HG02642 (cell line): ENCODE measurements around the gene NR1H2.
"Not testable (repeated sequence)": the region's sequence is repeated elsewhere in the genome, so short reads cannot be mapped to it uniquely, and the experiment has no call there.

Source experiments
- ATAC-seq: cut with Tn5 transposase; IDR thresholded peaks from one replicate; pipeline ENCODE4 v1.9.1; 2021; ENCODE audit warnings: mild to moderate bottlenecking; ENCODE audit not compliant: unreplicated experiment, poor library complexity

The NR1H2 gene

GRCh38 chr19:50376166-50377050, at the start of gene NR1H2:
TSS of gene NR1H2 (plus strand) at chr19:50376457. CDS start at chr19:50377606, 1,149 bp downstream.
- ATAC-seq: peak; percentile 85

DNA sequence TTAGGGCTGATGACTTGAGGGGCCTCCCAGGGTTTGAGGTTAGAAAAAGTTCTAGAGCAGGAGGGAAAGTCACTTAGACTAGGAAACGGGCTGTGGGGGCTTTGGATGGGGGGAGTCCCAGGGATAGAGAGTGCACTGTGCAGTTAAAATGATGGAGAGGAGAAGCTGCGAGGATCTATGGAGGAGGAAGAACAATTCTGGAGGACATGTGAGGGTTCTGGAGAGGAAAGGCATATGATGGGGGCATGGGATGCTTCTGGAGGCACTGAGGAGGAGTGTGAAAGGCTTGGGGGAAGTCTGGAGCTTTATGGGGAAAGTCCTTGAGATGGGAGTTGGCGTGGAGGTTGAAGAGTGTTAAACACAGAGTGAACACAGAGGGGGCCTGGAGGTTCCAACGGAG, 49.2 kb upstream of the NR1H2 start:
- ATAC-seq: no peak

GRCh38 chr19:50327461-50328223, 48.6 kb upstream of the NR1H2 start:
- ATAC-seq: no peak

GRCh38 chr19:50328224-50328872, 47.9 kb upstream of the NR1H2 start:
- ATAC-seq: no peak

GRCh38 chr19:50328873-50329145, 47.4 kb upstream of the NR1H2 start:
- peak; percentile 18 for ATAC-seq

DNA sequence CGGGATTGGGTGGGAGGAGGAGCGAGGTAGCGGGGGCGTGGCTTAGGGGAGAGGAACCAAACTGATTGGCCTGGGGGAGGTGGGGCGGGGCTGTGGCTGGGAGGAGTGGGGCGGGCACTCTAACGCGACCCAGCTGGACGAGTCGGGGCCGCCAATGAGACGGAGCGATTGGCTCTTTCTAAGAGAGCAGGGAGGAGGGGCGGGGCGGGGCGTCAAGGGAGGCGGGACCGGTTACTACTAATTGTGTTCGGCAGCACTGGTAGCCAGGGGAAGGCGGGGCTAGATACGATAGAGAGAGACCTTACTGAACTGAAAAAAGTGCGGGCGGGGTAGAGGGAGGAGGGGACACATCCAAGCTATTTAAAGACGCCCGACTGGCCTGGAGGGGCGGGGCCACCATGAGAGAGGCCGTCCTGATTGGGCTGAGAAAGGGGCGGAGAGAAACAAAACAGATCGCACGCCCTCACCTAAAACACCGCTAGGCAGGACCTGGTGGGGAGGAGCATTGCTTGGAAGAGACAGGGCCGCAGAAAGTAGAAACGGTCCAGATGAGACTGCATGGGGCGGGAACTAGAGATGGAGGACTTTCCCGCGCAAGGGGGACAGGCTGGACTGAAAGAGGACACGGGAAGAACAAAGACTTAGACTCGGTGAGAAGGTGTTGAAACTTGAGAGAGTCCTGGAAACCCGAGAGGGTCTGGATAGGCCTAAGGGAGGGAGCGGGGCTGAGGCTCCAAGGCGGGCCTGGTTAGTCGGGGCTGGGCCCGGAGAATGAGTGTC, 46.9 kb upstream of the NR1H2 start, which contains the start of gene KCNC3:
TSS of gene KCNC3 (minus strand) at position 232 of the 780 bp plus-strand sequence. CDS start 295 bp downstream, outside the sequence.
- peak; percentile 49 for ATAC-seq

DNA sequence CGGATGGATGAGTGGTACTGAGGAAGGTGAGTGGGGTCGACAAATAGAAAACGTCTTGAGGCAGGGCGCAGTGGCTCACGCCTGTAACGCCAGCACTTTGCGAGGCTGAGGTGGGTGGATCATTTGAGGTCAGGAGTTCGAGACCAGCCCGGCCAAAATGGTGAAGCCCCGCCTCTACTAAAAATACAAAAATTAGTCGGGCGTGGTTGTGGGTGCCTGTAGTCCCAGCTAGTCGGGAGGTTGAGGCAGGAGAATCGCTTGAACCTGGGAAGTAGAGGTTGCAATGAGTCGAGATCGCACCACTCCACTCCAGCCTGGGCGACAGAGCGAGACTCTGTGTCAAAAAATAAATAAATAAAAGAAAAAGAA, 46.3 kb upstream of the NR1H2 start:
- ATAC-seq: not testable (repeated sequence)

DNA sequence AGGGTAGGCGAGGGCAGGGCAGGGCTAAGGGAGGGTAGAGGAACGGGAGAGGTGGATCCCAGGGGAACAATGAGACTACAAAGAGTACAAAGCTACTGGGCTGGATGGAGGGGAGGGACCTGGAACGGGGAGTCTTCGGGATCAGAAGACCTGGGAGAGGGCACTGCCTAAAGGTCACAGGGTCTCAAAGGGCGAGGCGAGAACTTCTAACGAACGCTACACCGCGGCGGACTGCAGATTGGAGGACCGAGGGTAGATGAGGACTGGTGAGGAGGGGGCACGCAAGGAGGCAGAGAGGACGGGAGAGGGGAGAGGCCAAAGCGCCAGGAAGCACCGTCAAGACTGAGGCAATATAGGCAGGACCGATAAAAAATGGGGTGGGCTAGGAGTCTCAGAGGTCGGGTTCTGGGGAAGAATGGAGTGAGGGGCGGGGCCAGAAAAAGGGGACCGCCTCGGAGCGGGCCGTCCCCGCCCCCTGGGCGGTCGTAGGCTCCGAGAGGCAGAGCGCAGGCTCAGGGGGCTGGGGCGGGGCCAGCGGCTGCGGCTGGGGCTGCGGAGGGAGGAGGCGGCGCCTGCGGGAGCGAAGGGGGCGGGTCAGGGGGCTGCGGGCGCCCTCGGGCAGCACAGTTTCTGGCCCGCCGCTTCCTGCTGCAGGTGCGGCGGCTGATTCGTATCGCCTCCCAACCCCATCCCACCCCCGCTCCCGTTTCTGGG, 45.7 kb upstream of the NR1H2 start:
- peak; percentile 37 for ATAC-seq

DNA sequence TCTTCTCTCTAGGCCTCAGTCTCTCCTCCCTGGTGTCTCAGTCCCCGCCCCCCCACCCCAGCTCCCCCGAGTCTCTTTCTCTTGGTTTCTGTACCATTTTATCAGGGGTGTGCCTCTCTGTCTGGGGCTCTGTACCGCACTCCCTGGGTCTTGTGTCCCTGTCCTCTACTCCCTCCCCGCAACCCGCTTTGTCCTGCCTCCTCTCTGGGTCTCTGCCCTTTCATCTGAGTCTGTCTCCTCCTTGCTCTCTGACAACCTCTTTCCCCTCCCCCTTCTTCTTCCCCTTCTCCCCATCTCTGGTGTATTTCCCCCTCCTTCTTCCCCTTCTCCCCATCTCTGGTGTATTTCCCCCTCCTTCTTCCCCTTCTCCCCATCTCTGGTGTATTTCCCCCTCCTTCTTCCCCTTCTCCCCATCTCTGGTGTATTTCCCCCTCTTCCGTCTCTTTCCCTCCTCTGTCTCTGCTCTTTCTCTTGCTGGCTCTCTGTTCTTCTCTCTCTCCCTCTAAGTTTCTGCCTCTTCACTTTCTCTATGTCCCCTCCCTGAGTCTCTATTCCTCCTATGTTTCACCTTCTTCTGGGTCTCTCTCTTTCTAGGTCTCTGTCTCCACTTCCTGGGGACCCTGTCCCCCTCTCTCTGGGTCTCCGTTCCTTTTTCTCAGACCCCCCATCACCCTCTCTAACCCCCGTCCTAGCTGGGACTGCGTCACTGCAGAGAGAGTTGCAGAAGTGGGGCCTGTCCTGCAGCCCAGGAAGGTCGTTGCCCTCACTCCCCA, 44.9 kb upstream of the NR1H2 start:
- ATAC-seq: no peak

GRCh38 chr19:50331994-50332243, 44.3 kb upstream of the NR1H2 start:
- no peak for ATAC-seq

- ATAC-seq: no peak
Measured at GRCh38 chr19:50332244-50333038, 43.8 kb upstream of the NR1H2 start.

DNA sequence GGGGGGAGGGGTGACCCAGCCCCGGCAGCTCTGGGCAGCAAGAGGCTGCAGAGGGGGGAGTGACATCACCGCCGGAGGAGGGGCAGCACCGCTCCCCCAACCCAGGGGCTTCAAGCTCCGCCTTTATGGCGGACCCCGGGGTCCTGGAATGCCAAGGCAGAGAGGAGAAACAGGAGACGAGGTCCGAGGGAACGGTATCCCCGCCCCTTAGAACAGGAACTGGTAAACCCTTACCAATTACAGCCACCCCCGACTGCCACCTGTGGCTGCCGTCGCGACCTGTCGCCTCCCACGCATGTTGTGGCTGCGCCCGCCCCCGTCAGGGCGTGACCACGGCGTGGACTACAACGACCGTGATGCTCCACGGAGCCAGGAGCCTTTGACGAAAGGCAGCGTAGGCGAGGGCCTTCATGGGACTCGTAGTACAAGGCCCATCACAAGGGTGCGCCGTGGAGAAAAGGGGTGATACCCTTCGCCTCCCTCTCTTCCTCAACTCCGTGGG, 43.0 kb upstream of the NR1H2 start:
- ATAC-seq: peak; percentile 47

GRCh38 chr19:50333737-50334617, 42.3 kb upstream of the NR1H2 start:
- peak; percentile 27 for ATAC-seq

DNA sequence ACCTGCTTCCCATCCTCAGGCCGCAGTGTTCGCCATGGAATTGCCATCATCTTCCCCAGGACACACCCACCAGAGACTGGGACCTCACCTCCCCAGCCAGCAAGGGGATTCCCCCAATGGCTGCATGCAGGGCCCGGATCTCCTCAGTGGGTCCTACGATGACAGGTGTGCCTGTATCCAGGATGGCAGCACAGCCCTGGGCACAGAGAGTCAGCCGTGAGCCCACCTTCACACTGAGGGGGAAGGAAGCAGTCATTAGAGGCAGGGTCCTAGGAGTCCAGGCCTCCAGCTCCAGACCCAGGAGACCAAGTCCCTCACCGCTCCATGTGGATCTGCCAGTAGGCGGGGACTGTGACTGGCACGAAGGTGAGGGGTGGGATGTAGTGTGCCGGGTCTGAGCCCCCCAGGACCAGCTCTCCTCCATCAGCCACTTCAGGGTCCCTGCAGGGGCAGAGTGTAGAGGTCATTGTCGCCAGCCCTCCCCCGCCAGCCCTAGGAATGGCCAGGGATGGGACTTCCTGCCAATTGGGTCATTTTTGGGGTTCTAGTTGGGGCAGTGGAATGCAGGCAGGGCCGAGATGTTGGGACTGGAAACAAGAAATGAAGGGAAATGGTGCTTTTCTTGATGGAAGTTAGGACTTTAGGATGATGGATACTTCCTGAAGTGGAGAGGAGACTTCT, 41.4 kb upstream of the NR1H2 start:
- no peak for ATAC-seq

GRCh38 chr19:50337031-50337430, 39.2 kb upstream of the NR1H2 start:
- not testable (repeated sequence) for ATAC-seq

DNA sequence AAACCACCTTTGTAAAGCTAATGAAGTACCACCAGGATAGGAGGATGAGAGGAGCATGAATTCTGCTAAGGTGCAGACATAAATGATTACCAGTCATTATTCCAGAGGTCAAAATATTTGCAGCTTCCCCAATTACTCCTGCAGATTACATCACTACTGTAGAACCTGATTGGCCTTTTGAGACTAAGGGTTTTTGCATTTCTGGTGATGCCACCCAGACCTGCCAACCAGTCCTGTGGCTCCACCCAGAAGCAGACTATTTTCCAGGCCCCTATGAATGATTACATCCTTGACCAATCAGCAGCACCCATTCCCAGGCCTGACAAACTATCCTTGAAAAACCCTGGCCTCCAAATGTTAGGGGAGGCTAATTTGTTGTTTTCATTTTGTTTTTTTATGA, 35.9 kb upstream of the NR1H2 start:
- ATAC-seq: no peak

DNA sequence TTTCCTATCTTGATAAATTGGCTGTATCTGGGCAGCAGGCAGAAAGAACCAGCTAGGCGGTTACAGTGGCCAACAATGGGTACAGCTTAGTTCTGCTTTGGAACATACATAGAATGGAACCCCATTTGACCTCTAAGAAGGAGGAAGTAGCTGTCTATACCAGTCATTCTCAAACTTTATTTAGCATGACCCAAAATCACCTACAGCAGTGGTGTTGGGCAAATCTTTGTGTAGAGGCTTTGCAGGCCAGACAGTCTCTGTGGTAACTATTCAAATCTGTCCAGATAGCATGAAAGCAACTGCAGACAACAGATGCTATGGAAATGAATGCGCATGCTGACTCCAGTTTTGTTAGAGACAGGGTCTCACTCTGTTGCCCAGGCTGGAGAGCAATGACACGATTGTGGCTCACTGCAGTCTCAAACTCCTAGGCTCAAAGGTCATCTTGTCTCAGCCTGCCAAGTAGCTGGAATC, 35.1 kb upstream of the NR1H2 start:
- ATAC-seq: peak; percentile 55
